GM21576 (cell line): ENCODE measurements around the gene B3GALT5.

ENCODE experiments used
- ATAC-seq: cut with Tn5 transposase; IDR thresholded peaks from one replicate; pipeline ENCODE4 v1.9.1; 2021; ENCODE audit warnings: mild to moderate bottlenecking, moderate library complexity; ENCODE audit not compliant: unreplicated experiment

B3GALT5 gene

GRCh38 chr21:39690454-39690853 is 77.7 kb downstream of the B3GALT5 start:
- ATAC-seq: no peak

DNA sequence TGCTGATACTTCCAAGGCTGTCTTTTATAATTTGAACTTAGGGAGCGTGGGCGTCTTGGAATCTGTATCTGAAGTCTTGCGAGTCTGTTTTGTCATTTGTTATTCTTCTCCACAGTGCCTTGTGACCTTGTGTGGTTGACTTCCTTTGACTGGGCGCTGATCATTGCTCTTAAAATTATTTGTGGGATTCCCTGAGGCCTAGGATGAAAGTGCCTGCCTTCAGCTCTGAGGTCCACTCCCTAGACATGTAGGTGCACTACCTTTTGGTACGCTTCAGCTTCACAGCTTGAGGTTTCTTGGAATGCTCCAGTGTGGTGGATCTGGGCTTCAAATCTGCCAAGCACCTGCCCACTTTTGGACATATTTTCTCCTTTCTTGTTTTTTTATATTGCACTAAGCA is 82.0 kb downstream of the B3GALT5 start:
- ATAC-seq: no peak

GRCh38 chr21:39696196-39696595 is 83.5 kb downstream of the B3GALT5 start:
- no peak for ATAC-seq

DNA sequence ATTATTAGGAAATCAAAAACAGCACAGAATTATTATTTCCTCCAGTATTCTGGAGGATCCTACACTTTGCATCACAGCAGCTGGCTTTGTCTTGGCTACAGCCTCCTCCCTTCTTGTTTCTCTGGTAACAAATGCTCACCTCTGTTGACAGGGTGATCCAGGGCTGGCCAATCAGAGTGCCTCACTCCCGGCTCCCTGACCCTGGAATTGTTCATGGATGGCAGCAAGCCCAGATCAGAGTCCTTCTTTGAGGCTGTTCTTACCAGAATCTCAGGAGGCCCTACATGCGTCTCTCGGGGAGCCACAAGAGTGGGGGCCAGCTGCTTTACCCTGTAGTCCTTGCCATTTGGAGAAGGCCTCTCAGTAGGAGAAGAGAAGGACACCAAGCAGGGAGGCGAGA is 83.9 kb downstream of the B3GALT5 start:
- no peak for ATAC-seq

- ATAC-seq: no peak
Observed at GRCh38 chr21:39700318-39700717, 87.6 kb downstream of the B3GALT5 start.

GRCh38 chr21:39703578-39703977 is 90.8 kb downstream of the B3GALT5 start:
- ATAC-seq: no peak

DNA sequence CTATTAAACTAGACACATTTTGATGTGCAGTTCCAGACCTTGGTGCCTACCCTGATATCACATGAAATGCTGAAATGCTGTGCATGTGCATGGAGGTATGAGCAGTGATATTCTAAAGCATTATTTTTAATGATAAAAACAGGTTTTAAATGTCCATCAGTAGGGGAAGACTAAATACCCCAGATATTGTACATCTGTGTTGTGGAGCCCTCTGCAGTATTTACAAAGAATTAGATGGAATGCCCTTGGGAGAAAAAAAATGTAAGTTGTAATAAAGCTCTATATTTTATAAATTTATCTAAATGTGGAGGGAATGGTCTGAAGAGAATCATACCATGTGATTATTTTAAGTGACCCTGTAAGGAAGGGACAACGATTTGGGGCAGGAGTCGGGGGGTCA is 93.1 kb downstream of the B3GALT5 start:
- ATAC-seq: no peak

DNA sequence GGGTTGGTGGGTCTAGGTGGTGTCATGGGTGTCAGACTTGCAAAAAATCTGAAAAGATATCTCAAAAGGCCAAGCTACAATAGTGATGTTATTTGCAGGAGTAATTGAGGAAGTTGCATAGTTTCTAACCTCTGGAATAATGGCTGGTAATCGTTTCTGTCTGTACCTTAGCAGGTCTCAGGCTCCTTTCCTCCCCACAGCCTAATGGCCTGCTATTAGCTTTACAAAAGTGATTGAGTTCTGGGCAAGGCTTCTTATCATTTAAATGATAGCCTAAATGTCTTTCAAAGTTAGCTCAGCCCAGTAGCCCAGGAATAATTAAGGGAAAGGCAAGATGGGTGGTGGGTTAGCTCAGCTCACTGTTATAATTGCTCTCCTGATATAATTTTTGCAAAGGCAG is 94.6 kb downstream of the B3GALT5 start:
- no peak for ATAC-seq

GRCh38 chr21:39710866-39711265 is 98.1 kb downstream of the B3GALT5 start:
- ATAC-seq: no peak

DNA sequence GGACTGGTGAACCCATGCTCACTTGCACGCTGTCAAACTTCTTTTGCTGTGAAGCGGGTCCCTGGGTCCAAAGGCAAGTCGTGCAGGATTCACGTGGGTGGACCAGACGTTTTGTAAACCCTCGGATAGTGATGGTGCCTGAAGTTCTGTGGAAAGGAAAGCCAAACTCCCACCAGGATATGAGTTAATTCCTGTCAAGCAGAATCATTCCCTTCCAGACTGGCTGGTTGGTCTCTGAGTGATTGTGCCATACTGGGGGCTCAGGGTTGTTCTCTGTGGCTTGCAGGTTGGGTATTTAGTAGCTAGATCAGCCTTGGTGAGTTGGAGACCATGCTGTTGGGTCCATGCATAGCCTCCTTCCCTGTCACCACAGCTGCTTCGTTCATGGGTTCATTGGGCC is 99.5 kb downstream of the B3GALT5 start:
- no peak for ATAC-seq

GRCh38 chr21:39712976-39713375 is 100.2 kb downstream of the B3GALT5 start:
- ATAC-seq: no peak

- no peak for ATAC-seq
Observed at GRCh38 chr21:39713905-39714304, 101.2 kb downstream of the B3GALT5 start.

- no peak for ATAC-seq
Observed at GRCh38 chr21:39714331-39714730, 101.6 kb downstream of the B3GALT5 start.

GRCh38 chr21:39715804-39716397 is 103.2 kb downstream of the B3GALT5 start:
- ATAC-seq: no peak

DNA sequence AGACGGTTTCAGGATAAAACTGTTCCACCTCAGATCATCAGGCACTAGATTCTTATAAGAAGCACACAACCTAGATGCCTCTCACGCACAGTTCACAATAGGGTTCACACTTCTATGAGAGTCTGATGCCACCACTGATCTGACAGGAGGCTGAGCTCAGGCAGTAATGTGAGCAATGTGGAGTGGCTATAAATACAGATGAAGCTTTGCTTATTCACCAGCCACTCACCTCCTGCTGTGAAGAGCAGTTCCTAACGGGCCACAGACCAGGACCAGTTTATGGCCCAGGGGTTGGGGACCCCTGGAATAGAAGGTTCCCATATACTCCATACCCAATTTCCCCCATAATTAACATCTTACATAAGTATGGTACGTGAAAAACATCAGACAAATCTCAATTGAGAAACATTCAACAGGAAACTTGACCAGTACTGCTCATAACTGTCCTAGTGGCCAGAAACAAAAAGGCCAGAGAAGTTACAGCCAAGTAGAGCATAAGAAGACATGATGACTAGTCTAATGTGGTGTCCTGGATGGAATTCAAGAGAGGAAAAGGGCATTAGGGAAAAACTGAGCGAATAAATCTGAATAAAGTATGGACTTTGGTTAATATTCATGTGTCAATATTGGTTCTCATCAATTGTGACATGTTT is 107.5 kb downstream of the B3GALT5 start:
- no peak for ATAC-seq

GRCh38 chr21:39721885-39722284 is 109.1 kb downstream of the B3GALT5 start:
- no peak for ATAC-seq
